Measurements from ENCODE around the gene FAM117B.
A peak's percentile ranks its signal among the peaks of the same experiment; 100 is the strongest.

The FAM117B gene

GRCh38 chr2:202634556-202635427 lies at the start of gene FAM117B:
FAM117B (plus strand) TSS chr2:202634969; CDS start chr2:202635188, 219 bp downstream.
- H3K27ac ChIP-seq (ENCODE audit: low read depth, low read length) = peak within 1 kb of the TSS; percentile 84
- peak within 1 kb of the TSS; percentile 99 for H3K4me3 ChIP-seq (ENCODE audit: insufficient read depth, low read length, poor library complexity, severe bottlenecking)
- no peaks in the 10 kb centered on the region for H4K20me1 ChIP-seq (ENCODE audit: low read depth, low read length)
- H3K9me2 ChIP-seq (replicated peaks; ENCODE audit: insufficient read depth, low read length) = no peaks in the 10 kb centered on the region
- no peaks in the 10 kb centered on the region for H3K9me3 ChIP-seq (ENCODE audit: insufficient read depth, low read length)
- H3K27me3 ChIP-seq (ENCODE audit: low read length) = no peaks in the 10 kb centered on the region
- H3K4me2 ChIP-seq (ENCODE audit: low read depth, low read length, poor library complexity, severe bottlenecking) = peak within 1 kb of the TSS; percentile 77
- H3K9ac ChIP-seq (ENCODE audit: low read length) = peak within 1 kb of the TSS; percentile 83
- TF ChIP-seq EZH2phosphoT487 (conservative IDR thresholded peaks at IDR 0.05; ENCODE audit: low read length) (no peak), CTCF (IDR thresholded peaks at IDR 0.05; ENCODE audit: insufficient read depth, low read length, poor library complexity, severe bottlenecking) (no peak)
- 0 out of 2 replicates have a peak, but pooled peaks cover 4% of the 10 kb centered on the region for H3F3A ChIP-seq (ENCODE audit: insufficient read depth)
- peak within 1 kb of the TSS; percentile 98 for H2AFZ ChIP-seq (ENCODE audit: low read depth, low read length, severe bottlenecking)
- no peaks in the 10 kb centered on the region for H3K36me3 ChIP-seq (ENCODE audit: low read length)
- no peaks in the 10 kb centered on the region for H3K79me2 ChIP-seq (ENCODE audit: insufficient read depth, low read length)

- H3K27me3 ChIP-seq (ENCODE audit: low read length) = no peaks in the 10 kb centered on the region
- no peak overlapping the region for H3K27ac ChIP-seq (ENCODE audit: low read depth, low read length)
- no peaks in the 10 kb centered on the region for H3K79me2 ChIP-seq (ENCODE audit: insufficient read depth, low read length)
- H3K36me3 ChIP-seq (ENCODE audit: low read length) = no peaks in the 10 kb centered on the region
- H3K9me3 ChIP-seq (ENCODE audit: insufficient read depth, low read length) = no peaks in the 10 kb centered on the region
- H3F3A ChIP-seq (ENCODE audit: insufficient read depth) = no peaks in the 10 kb centered on the region
- no peaks in the 10 kb centered on the region for H3K9me2 ChIP-seq (replicated peaks; ENCODE audit: insufficient read depth, low read length)
- TF ChIP-seq EZH2phosphoT487 (conservative IDR thresholded peaks at IDR 0.05; ENCODE audit: low read length) (no peak), CTCF (IDR thresholded peaks at IDR 0.05; ENCODE audit: insufficient read depth, low read length, poor library complexity, severe bottlenecking) (peak; percentile 89)
- H3K9ac ChIP-seq (ENCODE audit: low read length) = no peak overlapping the region
- no peak overlapping the region for H3K4me3 ChIP-seq (ENCODE audit: insufficient read depth, low read length, poor library complexity, severe bottlenecking)
- H3K4me2 ChIP-seq (ENCODE audit: low read depth, low read length, poor library complexity, severe bottlenecking) = no peak overlapping the region
- no peaks in the 10 kb centered on the region for H4K20me1 ChIP-seq (ENCODE audit: low read depth, low read length)
- H2AFZ ChIP-seq (ENCODE audit: low read depth, low read length, severe bottlenecking) = peak overlapping the region; percentile 69
These were observed 45.9 kb upstream of the FAM117B start for GRCh38 chr2:202588647-202589581.

GRCh38 chr2:202589582-202589949 lies 45.2 kb upstream of the FAM117B start:
- no peaks in the 10 kb centered on the region for H3K36me3 ChIP-seq (ENCODE audit: low read length)
- no peak overlapping the region for H3K9ac ChIP-seq (ENCODE audit: low read length)
- H3K9me2 ChIP-seq (replicated peaks; ENCODE audit: insufficient read depth, low read length) = no peaks in the 10 kb centered on the region
- H3K9me3 ChIP-seq (ENCODE audit: insufficient read depth, low read length) = no peaks in the 10 kb centered on the region
- no peaks in the 10 kb centered on the region for H3F3A ChIP-seq (ENCODE audit: insufficient read depth)
- H4K20me1 ChIP-seq (ENCODE audit: low read depth, low read length) = no peaks in the 10 kb centered on the region
- no peak for TF ChIP-seq EZH2phosphoT487 (conservative IDR thresholded peaks at IDR 0.05; ENCODE audit: low read length)
- TF ChIP-seq CTCF (IDR thresholded peaks at IDR 0.05; ENCODE audit: insufficient read depth, low read length, poor library complexity, severe bottlenecking) = no peak
- no peak overlapping the region for H3K4me3 ChIP-seq (ENCODE audit: insufficient read depth, low read length, poor library complexity, severe bottlenecking)
- no peaks in the 10 kb centered on the region for H3K79me2 ChIP-seq (ENCODE audit: insufficient read depth, low read length)
- H3K4me2 ChIP-seq (ENCODE audit: low read depth, low read length, poor library complexity, severe bottlenecking) = no peak overlapping the region
- peak overlapping the region; percentile 69 for H2AFZ ChIP-seq (ENCODE audit: low read depth, low read length, severe bottlenecking)
- no peak overlapping the region for H3K27ac ChIP-seq (ENCODE audit: low read depth, low read length)
- no peaks in the 10 kb centered on the region for H3K27me3 ChIP-seq (ENCODE audit: low read length)
